A673 (cell line): ENCODE data around the gene SAMD4B. TPM values are rescaled to one million over a fixed set of nuclear protein-coding genes. Genes with fewer than 3 reads are reported as not detected.

Experiments used
- BruUV-seq: library from RNA; stranded (reverse); fragments of 400-500 nt; replicated peaks from 2 replicates; lab custom pipeline; 2021; lab: Mats Ljungman, UMichigan
- CTCF ChIA-PET: fragments of 300-600 bp; sonication (Branson Sonifier 250); formaldehyde crosslinking; loops from one replicate; lab custom pipeline; 2022; ENCODE audit warnings: antibody characterized with exemption; lab: Charles Lee
- POLR2A ChIA-PET: fragments of 300-600 bp; sonication (Branson Sonifier 250); formaldehyde crosslinking; loops from one replicate; lab custom pipeline; 2022; ENCODE audit warnings: antibody characterized with exemption; ENCODE audit not compliant: low non-redundant PET; lab: Charles Lee
- DNase-seq: peaks from one replicate; pipeline ENCODE4 v3.0.0-alpha.2; 2015; ENCODE audit warnings: low spot score
- H3K27ac ChIP-seq: fragments of 200-600 bp; sonication (generic); 2 replicates; pipeline ENCODE4 v1.5.1; 2016; ENCODE audit warnings: mixed run types, low read depth, mild to moderate bottlenecking, mixed read lengths, antibody characterized with exemption, low read length; ENCODE audit not compliant: poor library complexity, severe bottlenecking
- H3K27me3 ChIP-seq: fragments of 200-600 bp; sonication (generic); replicated peaks from 2 replicates; pipeline ENCODE4 v1.6.1; 2017; ENCODE audit warnings: mixed run types, low read depth, mild to moderate bottlenecking, mixed read lengths, antibody characterized with exemption, low read length; ENCODE audit not compliant: insufficient read depth, poor library complexity
- H3K36me3 ChIP-seq: fragments of 200-600 bp; sonication (generic); 2 replicates; pipeline ENCODE4 v1.6.1; 2016; ENCODE audit warnings: mixed run types, mild to moderate bottlenecking, mixed read lengths, antibody characterized with exemption, low read length; ENCODE audit not compliant: insufficient read depth, poor library complexity, severe bottlenecking
- H3K4me1 ChIP-seq: fragments of 200-600 bp; sonication (generic); 2 replicates; pipeline ENCODE4 v1.6.1; 2017; ENCODE audit warnings: mixed run types, mild to moderate bottlenecking, mixed read lengths, antibody characterized with exemption, low read length; ENCODE audit not compliant: insufficient read depth, poor library complexity, severe bottlenecking
- H3K4me3 ChIP-seq: fragments of 200-600 bp; sonication (generic); 2 replicates; pipeline ENCODE4 v1.5.1; 2016; ENCODE audit warnings: low read depth, mixed run types, mild to moderate bottlenecking, mixed read lengths, low read length; ENCODE audit not compliant: poor library complexity, severe bottlenecking
- H3K9me3 ChIP-seq: fragments of 200-600 bp; sonication (generic); 2 replicates; pipeline ENCODE4 v1.6.1; 2016; ENCODE audit warnings: mixed run types, low read depth, mild to moderate bottlenecking, mixed read lengths, antibody characterized with exemption, low read length; ENCODE audit not compliant: poor library complexity, severe bottlenecking
- CTCF ChIP-seq: fragments of 300-800, 200-600 bp; sonication (generic); conservative IDR thresholded peaks from 2 replicates; pipeline ENCODE4 v1.5.1; 2017; ENCODE audit warnings: low read depth, mild to moderate bottlenecking, antibody characterized with exemption, low read length, moderate library complexity, mixed read lengths
- EZH2 ChIP-seq: fragments of 200-600 bp; sonication (generic); IDR thresholded peaks from 2 replicates; pipeline ENCODE4 v1.6.1; 2017; ENCODE audit warnings: borderline replicate concordance, low read depth, mild to moderate bottlenecking, mixed read lengths, antibody characterized with exemption, low read length; ENCODE audit not compliant: poor library complexity, severe bottlenecking
- intact Hi-C: fragments of 100-400 bp; cut with micrococcal nuclease; formaldehyde crosslinking; loops from one replicate; pipeline ENCODE4 v1.10.0; 2022; ENCODE audit not compliant: unreplicated experiment
- total RNA-seq: library from RNA; stranded (reverse); gene quantifications from 2 replicates; pipeline ENCODE4 v1.2.3, GENCODE V29; 2021

Gene SAMD4B
- total RNA-seq, 1 experiment from 2014 or later: 168 TPM

- Histone ChIP-seq H3K27ac (no peak overlapping the region), H3K9me3 (no peaks in the 10 kb centered on the region), H3K27me3 (no peaks in the 10 kb centered on the region), H3K4me3 (no peak overlapping the region), H3K4me1 (peaks cover 9% of the 10 kb centered on the region), H3K36me3 (no peaks in the 10 kb centered on the region)
- no peak for DNase-seq
- BruUV-seq: no TSS peak
- intact Hi-C loops: no loop called here
- ChIA-PET CTCF (no interaction called here), POLR2A (no interaction called here)
- TF ChIP-seq EZH2: no peak
- no peak for TF ChIP-seq CTCF
Measured at GRCh38 chr19:39316627-39317321, 25.4 kb upstream of the SAMD4B start.

GRCh38 chr19:39317476-39317875 lies 24.7 kb upstream of the SAMD4B start:
- H3K27me3 ChIP-seq: no peaks in the 10 kb centered on the region
- no peak overlapping the region for H3K4me3 ChIP-seq
- BruUV-seq: no TSS peak
- H3K36me3 ChIP-seq: no peaks in the 10 kb centered on the region
- H3K27ac ChIP-seq: no peak overlapping the region
- intact Hi-C loops: no loop called here
- POLR2A ChIA-PET: no interaction called here
- H3K4me1 ChIP-seq: peaks cover 9% of the 10 kb centered on the region
- CTCF ChIA-PET: interaction anchor here (0.6 kb wide), 1 partner anchor 57 kb away, joined by 8 read pairs; no protein-coding TSS in a partner anchor
- TF ChIP-seq EZH2 (no peak), CTCF (no peak)
- H3K9me3 ChIP-seq: no peaks in the 10 kb centered on the region
- no peak for DNase-seq

- Histone ChIP-seq H3K4me3 (no peak overlapping the region), H3K27ac (no peak overlapping the region), H3K4me1 (peaks cover 9% of the 10 kb centered on the region), H3K36me3 (no peaks in the 10 kb centered on the region), H3K9me3 (no peaks in the 10 kb centered on the region), H3K27me3 (no peaks in the 10 kb centered on the region)
- no peak for DNase-seq
- no TSS peak for BruUV-seq
- intact Hi-C loops: no loop called here
- ChIA-PET POLR2A (no interaction called here), CTCF (no interaction called here)
- TF ChIP-seq EZH2 (no peak), CTCF (no peak)
Measured at GRCh38 chr19:39318071-39318470, 24.1 kb upstream of the SAMD4B start.
